IMR-90 (cell line): ENCODE results near the gene IGSF22. TPM values are rescaled to one million over a fixed set of nuclear protein-coding genes. Genes with fewer than 3 reads are reported as not detected.

Experiments used
- ATAC-seq: fragments of 200-7000 bp; cut with Tn5 transposase; 2 replicates; pipeline ENCODE4 v1.9.1; 2020; ENCODE audit warnings: low read depth, mild to moderate bottlenecking, moderate library complexity
- BruUV-seq: library from RNA; stranded (reverse); fragments of 400-500 nt; replicated peaks from 2 replicates; lab custom pipeline; 2021; lab: Mats Ljungman, UMichigan
- CTCF ChIA-PET: fragments of 300-600 bp; formaldehyde crosslinking; extraction: SDS; loops from one replicate; lab custom pipeline; 2021; ENCODE audit warnings: antibody characterized with exemption; lab: Yijun Ruan, JAX
- POLR2A ChIA-PET: fragments of 300-600 bp; sonication (Branson Sonifier 250); formaldehyde crosslinking; loops from one replicate; lab custom pipeline; 2022; ENCODE audit warnings: antibody characterized with exemption; ENCODE audit not compliant: unreplicated experiment; lab: Charles Lee
- DNase-seq: peaks from one replicate; pipeline ENCODE4 v3.0.0; 2013
- H2AFZ ChIP-seq: replicated peaks from 2 replicates; pipeline ENCODE3; 2013; ENCODE audit warnings: low read length, mild to moderate bottlenecking; ENCODE audit not compliant: poor library complexity
- H2AK5ac ChIP-seq: 2 replicates; pipeline ENCODE4 v1.6.1; 2013; ENCODE audit warnings: low read depth, low read length, inconsistent platforms
- H2AK9ac ChIP-seq: replicated peaks from 2 replicates; pipeline ENCODE3; 2013; ENCODE audit warnings: mild to moderate bottlenecking, low read depth, low read length, moderate library complexity; ENCODE audit not compliant: poor library complexity
- H2BK120ac ChIP-seq: 2 replicates; pipeline ENCODE4 v1.6.1; 2013; ENCODE audit warnings: low read depth, low read length, inconsistent platforms
- H2BK15ac ChIP-seq: 3 replicates; pipeline ENCODE4 v1.6.1; 2013; ENCODE audit warnings: low read depth, low read length, inconsistent platforms
- H2BK20ac ChIP-seq: 2 replicates; pipeline ENCODE4 v1.6.1; 2013; ENCODE audit warnings: low read depth, mild to moderate bottlenecking, inconsistent platforms, low read length, moderate library complexity
- H2BK5ac ChIP-seq: 2 replicates; pipeline ENCODE4 v1.6.1; 2013; ENCODE audit warnings: mild to moderate bottlenecking, low read depth, low read length, inconsistent platforms; ENCODE audit not compliant: poor library complexity, severe bottlenecking
- H3K14ac ChIP-seq: replicated peaks from 2 replicates; pipeline ENCODE4 v1.6.1; 2013; ENCODE audit warnings: low read depth, low read length, inconsistent platforms
- H3K18ac ChIP-seq: 2 replicates; pipeline ENCODE4 v1.6.1; 2013; ENCODE audit warnings: low read depth, low read length, control low read depth
- H3K23ac ChIP-seq: 2 replicates; pipeline ENCODE4 v1.6.1; 2013; ENCODE audit warnings: low read depth, low read length, inconsistent platforms
- H3K27ac ChIP-seq: 2 replicates; pipeline ENCODE4 v1.5.1; 2013; ENCODE audit warnings: mild to moderate bottlenecking, control low read depth, low read length; ENCODE audit not compliant: insufficient read depth
- H3K27me3 ChIP-seq: 2 replicates; pipeline ENCODE4 v1.6.1; 2013; ENCODE audit warnings: low read length; ENCODE audit not compliant: control insufficient read depth, insufficient read depth
- H3K36me3 ChIP-seq: 2 replicates; pipeline ENCODE4 v1.6.1; 2013; ENCODE audit warnings: low read length, mixed read lengths; ENCODE audit not compliant: control insufficient read depth, insufficient read depth
- H3K4ac ChIP-seq: 2 replicates; pipeline ENCODE4 v1.6.1; 2013; ENCODE audit warnings: low read depth, low read length, inconsistent platforms
- H3K4me1 ChIP-seq: 2 replicates; pipeline ENCODE4 v1.6.1; 2013; ENCODE audit warnings: low read length, mixed read lengths; ENCODE audit not compliant: control insufficient read depth, insufficient read depth
- H3K4me2 ChIP-seq: 2 replicates; pipeline ENCODE4 v1.6.1; 2013; ENCODE audit warnings: low read depth, mild to moderate bottlenecking, control low read depth, low read length, moderate library complexity
- H3K4me3 ChIP-seq: 2 replicates; pipeline ENCODE4 v1.5.1; 2013; ENCODE audit warnings: low read depth, mild to moderate bottlenecking, control low read depth, low read length, moderate library complexity; ENCODE audit not compliant: insufficient read depth
- H3K56ac ChIP-seq: 2 replicates; pipeline ENCODE4 v1.6.1; 2013; ENCODE audit warnings: low read length, inconsistent platforms; ENCODE audit not compliant: insufficient read depth; ENCODE audit errors: extremely low read depth
- H3K79me1 ChIP-seq, 2 experiments: 2 replicates each; pipeline ENCODE4 v1.6.1; 2013; ENCODE audit warnings: low read length in 2 of 2, inconsistent platforms in 1 of 2, low read depth in 1 of 2
- H3K9ac ChIP-seq: 2 replicates; pipeline ENCODE4 v1.6.1; 2013; ENCODE audit warnings: low read depth, low read length, control low read depth
- H3K9me1 ChIP-seq: 2 replicates; pipeline ENCODE4 v1.6.1; 2013; ENCODE audit warnings: low read length, inconsistent platforms; ENCODE audit not compliant: insufficient read depth
- H3K9me3 ChIP-seq: 2 replicates; pipeline ENCODE4 v1.6.1; 2013; ENCODE audit warnings: low read length; ENCODE audit not compliant: control insufficient read depth, insufficient read depth
- H4K20me1 ChIP-seq: 2 replicates; pipeline ENCODE4 v1.6.1; 2013; ENCODE audit warnings: low read length, inconsistent platforms; ENCODE audit not compliant: insufficient read depth
- H4K5ac ChIP-seq: 2 replicates; pipeline ENCODE4 v1.6.1; 2013; ENCODE audit warnings: mild to moderate bottlenecking, low read depth, low read length, control low read depth
- H4K8ac ChIP-seq, 2 experiments: 2 replicates each; pipeline ENCODE4 v1.6.1; 2013; ENCODE audit warnings: low read depth in 2 of 2, low read length in 2 of 2, control low read depth in 1 of 2, inconsistent platforms in 1 of 2
- H4K91ac ChIP-seq: 2 replicates; pipeline ENCODE4 v1.6.1; 2013; ENCODE audit warnings: low read depth, low read length, inconsistent platforms; ENCODE audit not compliant: insufficient read depth
- CTCF ChIP-seq: conservative IDR thresholded peaks from 2 replicates; pipeline ENCODE4 v1.5.1; 2012; ENCODE audit warnings: mild to moderate bottlenecking, low read depth, low read length, improper control_type of control experiment
- ELK1 ChIP-seq: fragments of 150-350 bp; IDR thresholded peaks from 2 replicates; pipeline ENCODE4 v1.6.1; 2016; ENCODE audit warnings: low read depth, mild to moderate bottlenecking, low read length, moderate library complexity, borderline replicate concordance
- FOS ChIP-seq: fragments of 150-350 bp; IDR thresholded peaks from 2 replicates; pipeline ENCODE4 v1.6.1; 2016; ENCODE audit warnings: low read depth, low read length
- MXI1 ChIP-seq: IDR thresholded peaks from 2 replicates; pipeline ENCODE4 v1.6.1; 2012; ENCODE audit warnings: low read depth, mild to moderate bottlenecking, low read length, moderate library complexity, borderline replicate concordance
- POLR2A ChIP-seq: IDR thresholded peaks from 2 replicates; pipeline ENCODE4 v1.6.1; 2012; ENCODE audit warnings: mild to moderate bottlenecking, low read depth, low read length
- RCOR1 ChIP-seq: IDR thresholded peaks from 2 replicates; pipeline ENCODE4 v1.6.1; 2012; ENCODE audit warnings: mild to moderate bottlenecking, low read length, improper control_type of control experiment; ENCODE audit not compliant: insufficient replicate concordance
- WGBS, 2 experiments: methylation state at CpG; one replicate each; pipeline versions ENCODE4 v1.1.5 to v1.1.7; 2013; ENCODE audit warnings: missing lambda C conversion rate in 2 of 2; ENCODE audit not compliant: insufficient read length in 1 of 2; ENCODE audit errors: extremely low coverage in 2 of 2; 5-methylcytosine and 5-hydroxymethylcytosine counted together
- dilution Hi-C: fragments of 300-500 bp; cut with HindIII; formaldehyde crosslinking; loops from one replicate; pipeline ENCODE4 v1.14.3; 2018; ENCODE audit warnings: low sequenced_read_pairs; ENCODE audit not compliant: unreplicated experiment
- in situ Hi-C: fragments of 300-500 bp; cut with MboI; formaldehyde crosslinking; loops from 3 replicates; pipeline ENCODE4 v1.14.3; 2019; ENCODE audit warnings: low sequenced_read_pairs, inconsistent platforms, mixed read lengths
- intact Hi-C: fragments of 100-400 bp; cut with micrococcal nuclease; formaldehyde crosslinking; loops from 2 replicates; pipeline ENCODE4 v1.10.0; 2022
- polyA plus RNA-seq, 3 experiments: library from polyadenylated mRNA; depleted of rRNA; stranded (reverse); fragments of >200 nt; gene quantifications; 2 replicates each; pipeline ENCODE4 v1.2.3, GENCODE V29; 2012; ENCODE audit warnings: low replicate concordance in 1 of 3
- total RNA-seq: library from RNA; depleted of rRNA; stranded (reverse); fragments of >200 nt; gene quantifications from 2 replicates; pipeline ENCODE4 v1.2.3, GENCODE V29; 2012

Gene IGSF22
- total and polyA plus RNA-seq, 2 of the 4 experiments (the other 2 are of a cell fraction), result not detected

- DNase-seq (no peak), ATAC-seq (no peak)
- H3K56ac ChIP-seq, result no peak overlapping the region
- H3K4me3 ChIP-seq, result no peak overlapping the region
- no CpG with 5 or more reads among the region's 5 CpGs for WGBS, 2 experiments
- no peak overlapping the region for H2BK15ac ChIP-seq
- no peaks in the 10 kb centered on the region for H3K79me1 ChIP-seq
- ChIA-PET CTCF (no interaction called here), POLR2A (no interaction called here)
- H4K5ac ChIP-seq, result no peak overlapping the region
- dilution Hi-C loops, result no loop called here
- H2BK20ac ChIP-seq, result no peak overlapping the region
- no peak overlapping the region for H2AK9ac ChIP-seq
- intact Hi-C loops, result no loop called here
- H3K9me1 ChIP-seq, result 0 out of 2 replicates have a peak, but pooled peaks cover 6% of the 10 kb centered on the region
- no peak overlapping the region for H3K4ac ChIP-seq
- H3K9me3 ChIP-seq, result 0 out of 2 replicates have a peak, but pooled peaks cover 2% of the 10 kb centered on the region
- no peak overlapping the region for H2AFZ ChIP-seq
- in situ Hi-C loops, result no loop called here
- no peak overlapping the region for H3K27ac ChIP-seq
- no peak overlapping the region for H2AK5ac ChIP-seq
- H3K18ac ChIP-seq, result no peak overlapping the region
- H3K9ac ChIP-seq, result no peak overlapping the region
- no peak for TF ChIP-seq MXI1
- no peak for TF ChIP-seq FOS
- TF ChIP-seq POLR2A, result no peak
- TF ChIP-seq ELK1, result no peak
- no peak for TF ChIP-seq CTCF
- no peak for TF ChIP-seq RCOR1
- no peak overlapping the region for H2BK5ac ChIP-seq
- H4K20me1 ChIP-seq, result no peaks in the 10 kb centered on the region
- no peak overlapping the region for H3K4me2 ChIP-seq
- H3K14ac ChIP-seq, result no peak overlapping the region
- no peak overlapping the region for H4K91ac ChIP-seq
- H3K23ac ChIP-seq, result no peak overlapping the region
- H4K8ac ChIP-seq, result no peak overlapping the region
- peaks cover 51% of the 10 kb centered on the region for H3K27me3 ChIP-seq
- H2BK120ac ChIP-seq, result no peak overlapping the region
- no TSS peak for BruUV-seq
- no peaks in the 10 kb centered on the region for H3K36me3 ChIP-seq
- H3K4me1 ChIP-seq, result peaks cover 1% of the 10 kb centered on the region; the same call in 1 of the 2 replicates
Observed at GRCh38 chr11:18710545-18710944, 15.4 kb downstream of the IGSF22 start.
